ENCODE results near the gene ATCAY. TPM values are rescaled to one million over a fixed set of nuclear protein-coding genes. Genes with fewer than 3 reads are reported as not detected.
A peak's percentile ranks its signal among the peaks of the same experiment; 100 is the strongest.
"Not testable (repeated sequence)": the region's sequence is repeated elsewhere in the genome, so short reads cannot be mapped to it uniquely, and the experiment has no call there.

The ATCAY gene
- total and polyA plus RNA-seq, 3 donors from 2014 or later = 0.32 to 4.8 (median 1.7) TPM

DNA sequence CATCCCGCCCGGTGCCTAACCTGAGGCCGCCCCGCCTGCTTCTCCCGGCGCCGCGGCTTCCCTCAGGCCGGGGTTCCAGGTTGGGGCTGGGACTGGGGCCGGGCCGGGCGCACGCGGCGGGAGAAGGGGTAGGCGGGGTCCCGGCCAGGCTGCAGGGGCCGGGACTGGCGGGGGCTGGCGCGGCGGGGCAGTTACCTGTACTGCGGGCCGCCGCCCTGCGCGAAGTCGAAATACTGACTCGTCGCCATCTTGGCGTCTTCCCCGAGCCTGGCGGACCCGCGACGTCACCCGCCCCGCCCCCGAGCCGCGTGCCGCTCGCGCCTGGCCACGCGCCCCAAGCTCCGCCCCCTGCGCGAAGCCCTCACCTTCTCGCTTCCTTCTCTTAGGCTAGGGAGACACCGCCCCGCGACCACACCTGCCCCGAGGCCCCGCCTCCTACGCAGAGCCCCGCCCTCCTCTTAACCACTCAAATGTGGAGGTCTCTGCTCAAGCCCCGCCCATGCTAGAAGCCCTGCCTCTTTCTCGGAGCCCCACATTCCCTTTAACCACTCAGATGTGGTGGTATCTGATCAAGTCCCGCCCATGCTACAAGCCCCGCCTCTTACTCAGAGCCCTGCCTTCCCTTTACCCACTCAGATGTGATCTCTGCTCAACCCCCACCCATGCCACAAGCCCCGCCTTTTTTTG is 11.6 kb upstream of the ATCAY start, which contains the start of gene ZFR2:
Gene ZFR2, minus strand, starts transcription at position 269 of the 687 bp plus-strand sequence. Its CDS starts 21 bp downstream, at position 248.
- Histone ChIP-seq H3K9me3 (no peaks in the 10 kb centered on the region), H3K36me3 (ENCODE audit: low read depth, missing control alignments) (no peaks in the 10 kb centered on the region), H3K4me1 (no peaks in the 10 kb centered on the region), H3K27me3 (no peaks in the 10 kb centered on the region), H3K27ac (no peak within 1 kb of the TSS), H3K4me3 (peak within 1 kb of the TSS; percentile 54 to 61)
- peak; percentile 85 for DNase-seq
- intact Hi-C loops (cut with DNase I; ENCODE audit: low total_unique reads) = no loop called here
- TF ChIP-seq, protein P1, sequence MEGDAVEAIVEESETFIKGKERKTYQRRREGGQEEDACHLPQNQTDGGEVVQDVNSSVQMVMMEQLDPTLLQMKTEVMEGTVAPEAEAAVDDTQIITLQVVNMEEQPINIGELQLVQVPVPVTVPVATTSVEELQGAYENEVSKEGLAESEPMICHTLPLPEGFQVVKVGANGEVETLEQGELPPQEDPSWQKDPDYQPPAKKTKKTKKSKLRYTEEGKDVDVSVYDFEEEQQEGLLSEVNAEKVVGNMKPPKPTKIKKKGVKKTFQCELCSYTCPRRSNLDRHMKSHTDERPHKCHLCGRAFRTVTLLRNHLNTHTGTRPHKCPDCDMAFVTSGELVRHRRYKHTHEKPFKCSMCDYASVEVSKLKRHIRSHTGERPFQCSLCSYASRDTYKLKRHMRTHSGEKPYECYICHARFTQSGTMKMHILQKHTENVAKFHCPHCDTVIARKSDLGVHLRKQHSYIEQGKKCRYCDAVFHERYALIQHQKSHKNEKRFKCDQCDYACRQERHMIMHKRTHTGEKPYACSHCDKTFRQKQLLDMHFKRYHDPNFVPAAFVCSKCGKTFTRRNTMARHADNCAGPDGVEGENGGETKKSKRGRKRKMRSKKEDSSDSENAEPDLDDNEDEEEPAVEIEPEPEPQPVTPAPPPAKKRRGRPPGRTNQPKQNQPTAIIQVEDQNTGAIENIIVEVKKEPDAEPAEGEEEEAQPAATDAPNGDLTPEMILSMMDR (IDR thresholded peaks at IDR 0.05) = no peak
- TF ChIP-seq POLR2A (IDR thresholded peaks at IDR 0.05) = no peak
- WGBS, 2 donors = 6 to 10% methylated on average over 14 to 61 of the region's 62 CpGs

DNA sequence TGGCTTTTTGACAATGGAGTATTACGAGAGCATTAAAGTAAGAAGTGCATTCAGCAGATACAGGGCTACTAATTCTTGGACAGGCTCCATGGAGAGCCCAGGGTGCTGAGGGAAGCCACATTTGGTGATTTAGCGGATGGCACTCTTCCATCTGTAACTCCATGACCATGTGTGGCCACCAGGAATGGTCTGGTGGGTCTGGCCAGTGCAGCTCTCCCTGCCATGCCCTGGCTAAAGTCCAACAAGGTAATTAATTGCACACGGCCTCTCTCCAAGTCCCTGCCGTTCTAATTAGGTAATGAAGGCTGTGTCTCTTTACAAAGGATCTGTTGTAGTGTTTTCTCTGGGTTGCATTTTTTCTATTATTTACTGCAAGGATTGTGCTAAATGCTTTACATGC is 7.3 kb upstream of the ATCAY start:
- no peak overlapping the region for H3K27ac ChIP-seq
- TF ChIP-seq POLR2A (IDR thresholded peaks at IDR 0.05) = no peak
- TF ChIP-seq, protein P1 (IDR thresholded peaks at IDR 0.05) = no peak
- intact Hi-C loops (cut with DNase I; ENCODE audit: low total_unique reads) = no loop called here
- WGBS, 2 donors = 51 to 64% methylated on average over 4 of the region's 4 CpGs
- H3K4me3 ChIP-seq = no peak overlapping the region
- DNase-seq = no peak
- H3K9me3 ChIP-seq = no peaks in the 10 kb centered on the region
- no peaks in the 10 kb centered on the region for H3K36me3 ChIP-seq (ENCODE audit: low read depth, missing control alignments)
- H3K4me1 ChIP-seq = no peaks in the 10 kb centered on the region
- no peaks in the 10 kb centered on the region for H3K27me3 ChIP-seq

DNA sequence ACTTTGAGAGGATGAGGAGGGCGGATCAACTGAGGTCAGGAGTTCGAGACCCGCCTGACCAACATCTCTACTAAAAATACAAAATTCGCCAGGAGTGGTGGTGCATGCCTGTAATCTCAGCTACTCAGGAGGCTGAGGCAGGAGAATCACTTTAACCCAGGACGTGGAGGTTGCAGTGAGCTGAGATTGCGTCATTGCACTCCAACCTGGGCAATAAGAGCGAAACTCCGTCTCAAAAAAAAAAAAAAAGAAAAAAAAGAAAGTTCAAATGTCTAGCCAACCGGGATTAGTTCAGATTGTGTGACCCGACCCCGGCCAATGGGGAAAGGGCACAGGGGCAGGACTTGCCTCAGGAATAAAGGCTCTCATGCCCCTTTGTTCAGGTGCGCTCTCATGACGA is 5.8 kb upstream of the ATCAY start:
- H3K27ac ChIP-seq; DNase-seq; H3K4me1 ChIP-seq; H3K36me3 ChIP-seq (ENCODE audit: low read depth, missing control alignments); intact Hi-C loops (cut with DNase I; ENCODE audit: low total_unique reads); H3K27me3 ChIP-seq; H3K9me3 ChIP-seq; H3K4me3 ChIP-seq: not testable (repeated sequence)
- WGBS, 2 donors = 79 to 81% methylated on average over 13 of the region's 13 CpGs

GRCh38 chr19:3879656-3880055 is 829 bp upstream of the ATCAY start:
- intact Hi-C loops (cut with DNase I; ENCODE audit: low total_unique reads) = no loop called here
- H3K4me1 ChIP-seq = no peaks in the 10 kb centered on the region
- H3K36me3 ChIP-seq (ENCODE audit: low read depth, missing control alignments) = no peaks in the 10 kb centered on the region
- 51 to 63% methylated on average over 12 of the region's 12 CpGs for WGBS, 2 donors
- no peak for TF ChIP-seq POLR2A (IDR thresholded peaks at IDR 0.05)
- TF ChIP-seq, protein P1 (IDR thresholded peaks at IDR 0.05) = no peak
- H3K27me3 ChIP-seq = no peaks in the 10 kb centered on the region
- no peaks in the 10 kb centered on the region for H3K9me3 ChIP-seq
- no peak for DNase-seq
- H3K27ac ChIP-seq = no peak overlapping the region
- H3K4me3 ChIP-seq = no peak overlapping the region

GRCh38 chr19:3881272-3882040 is 971 bp downstream of the ATCAY start:
- 1 to 2% methylated on average over 28 to 31 of the region's 31 CpGs for WGBS, 2 donors
- H3K4me3 ChIP-seq = no peak overlapping the region
- H3K27ac ChIP-seq = no peak overlapping the region
- H3K4me1 ChIP-seq = no peaks in the 10 kb centered on the region
- intact Hi-C loops (cut with DNase I; ENCODE audit: low total_unique reads) = no loop called here
- no peaks in the 10 kb centered on the region for H3K9me3 ChIP-seq
- no peak for DNase-seq
- TF ChIP-seq, protein P1 (IDR thresholded peaks at IDR 0.05) = no peak
- no peak for TF ChIP-seq POLR2A (IDR thresholded peaks at IDR 0.05)
- H3K36me3 ChIP-seq (ENCODE audit: low read depth, missing control alignments) = no peaks in the 10 kb centered on the region
- H3K27me3 ChIP-seq = no peaks in the 10 kb centered on the region

Data from testis (tissue), 3 donors.